NB4 (cell line): Measurements from ENCODE around the gene FBXO28.

Experiments
- CTCF ChIP-seq: IDR thresholded peaks from one replicate; pipeline ENCODE4 v1.5.1; 2012; ENCODE audit warnings: low read depth, low read length
- MAX ChIP-seq: IDR thresholded peaks from 2 replicates; pipeline ENCODE4 v1.6.1; 2011; ENCODE audit warnings: low read depth, low read length
- MYC ChIP-seq: IDR thresholded peaks from 2 replicates; pipeline ENCODE4 v1.6.1; 2011; ENCODE audit warnings: low read depth, low read length
- POLR2A ChIP-seq: IDR thresholded peaks from 2 replicates; pipeline ENCODE4 v1.6.1; 2011; ENCODE audit warnings: mild to moderate bottlenecking; ENCODE audit not compliant: insufficient read length; ENCODE audit errors: extremely low read depth

- TF ChIP-seq CTCF, result no peak
- no peak for TF ChIP-seq MAX
- TF ChIP-seq POLR2A, result no peak
- TF ChIP-seq MYC, result no peak
These were observed 906 bp upstream of the FBXO28 start for GRCh38 chr1:224113005-224113404.
